AG10803 (cell line): ENCODE measurements around the gene CDK14.

ENCODE experiments used
- DNase-seq: peaks from one replicate; pipeline ENCODE4 v3.0.0; 2010; ENCODE audit warnings: low read depth
- H3K4me3 ChIP-seq: 2 replicates; pipeline ENCODE4 v1.5.1; 2011; ENCODE audit warnings: mild to moderate bottlenecking, low read length, control low read depth
- CTCF ChIP-seq: conservative IDR thresholded peaks from 2 replicates; pipeline ENCODE4 v1.5.1; 2011; ENCODE audit warnings: mild to moderate bottlenecking, low read length, control low read depth, inconsistent platforms

CDK14 gene

GRCh38 chr7:90843472-90843871, 247.4 kb downstream of the CDK14 start:
- no peak for DNase-seq
- H3K4me3 ChIP-seq, result no peak overlapping the region
- TF ChIP-seq CTCF, result no peak

GRCh38 chr7:90844421-90844820, 248.3 kb downstream of the CDK14 start:
- DNase-seq, result no peak
- H3K4me3 ChIP-seq, result no peak overlapping the region
- no peak for TF ChIP-seq CTCF

- no peak for TF ChIP-seq CTCF
- no peak overlapping the region for H3K4me3 ChIP-seq
- DNase-seq, result no peak
Observed at GRCh38 chr7:90846192-90846591, 250.1 kb downstream of the CDK14 start.

GRCh38 chr7:90850066-90850465, 253.9 kb downstream of the CDK14 start:
- TF ChIP-seq CTCF, result no peak
- no peak overlapping the region for H3K4me3 ChIP-seq
- DNase-seq, result no peak

GRCh38 chr7:90850471-90850870, 254.3 kb downstream of the CDK14 start:
- TF ChIP-seq CTCF, result no peak
- H3K4me3 ChIP-seq, result no peak overlapping the region
- DNase-seq, result no peak

GRCh38 chr7:90853205-90853604, 257.1 kb downstream of the CDK14 start:
- H3K4me3 ChIP-seq, result no peak overlapping the region
- DNase-seq, result no peak
- no peak for TF ChIP-seq CTCF

- DNase-seq, result no peak
- H3K4me3 ChIP-seq, result no peak overlapping the region
- no peak for TF ChIP-seq CTCF
Observed at GRCh38 chr7:90856351-90857070, 260.4 kb downstream of the CDK14 start.
